ENCODE measurements around the gene WDR90. TPM values are rescaled to one million over a fixed set of nuclear protein-coding genes. Genes with fewer than 3 reads are reported as not detected.

The WDR90 gene
- total and polyA plus RNA-seq, 12 donors: 3.0 to 162 (median 26.9) TPM

- H3K27me3 ChIP-seq: no peaks in the 10 kb centered on the region
- no peaks in the 10 kb centered on the region for H3K9me3 ChIP-seq (replicated peaks in 1 of 3)
Observed at GRCh38 chr16:637081-638018, 11.8 kb upstream of the WDR90 start.

DNA sequence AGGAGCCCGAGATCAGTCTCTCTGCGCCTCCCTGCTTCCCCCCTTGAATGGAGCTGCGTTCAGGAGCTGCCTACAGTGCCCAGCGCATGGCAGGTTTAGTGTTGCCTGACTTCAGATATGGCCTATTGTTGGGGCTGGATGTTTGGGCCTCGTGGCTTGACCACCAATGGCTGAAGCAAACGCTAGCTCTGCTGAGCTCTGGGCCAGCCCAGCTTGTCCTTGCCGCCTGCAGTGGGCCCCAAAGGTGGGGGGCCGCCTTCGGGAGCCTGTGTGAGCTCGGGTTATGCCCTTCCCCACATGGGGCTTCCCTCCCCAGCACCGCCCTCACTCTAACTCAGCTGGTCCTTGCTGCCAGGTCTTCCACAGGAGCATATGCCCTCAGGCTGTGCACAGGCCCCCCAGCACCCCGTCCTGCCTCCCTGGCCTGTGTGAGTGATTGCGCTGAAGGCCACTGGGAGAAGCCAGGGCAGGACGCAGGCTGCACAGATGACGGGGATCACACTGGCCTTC is 11.1 kb upstream of the WDR90 start:
- no peaks in the 10 kb centered on the region for H3K27me3 ChIP-seq
- 44 to 66% (median 46%) methylated on average over 10 to 15 of the region's 15 CpGs; no CpG with 5 or more reads in 1 of the 4 donors for WGBS, 4 donors
- peak in 6 of 7 donors; percentile 84 to 92 (median 88) for DNase-seq
- peak overlapping the region; percentile 87 to 98 (median 98) for H3K27ac ChIP-seq
- peak in 1 of 2 donors; percentile 83 for TF ChIP-seq POLR2A (IDR thresholded peaks at IDR 0.05)
- TF ChIP-seq, protein P1, sequence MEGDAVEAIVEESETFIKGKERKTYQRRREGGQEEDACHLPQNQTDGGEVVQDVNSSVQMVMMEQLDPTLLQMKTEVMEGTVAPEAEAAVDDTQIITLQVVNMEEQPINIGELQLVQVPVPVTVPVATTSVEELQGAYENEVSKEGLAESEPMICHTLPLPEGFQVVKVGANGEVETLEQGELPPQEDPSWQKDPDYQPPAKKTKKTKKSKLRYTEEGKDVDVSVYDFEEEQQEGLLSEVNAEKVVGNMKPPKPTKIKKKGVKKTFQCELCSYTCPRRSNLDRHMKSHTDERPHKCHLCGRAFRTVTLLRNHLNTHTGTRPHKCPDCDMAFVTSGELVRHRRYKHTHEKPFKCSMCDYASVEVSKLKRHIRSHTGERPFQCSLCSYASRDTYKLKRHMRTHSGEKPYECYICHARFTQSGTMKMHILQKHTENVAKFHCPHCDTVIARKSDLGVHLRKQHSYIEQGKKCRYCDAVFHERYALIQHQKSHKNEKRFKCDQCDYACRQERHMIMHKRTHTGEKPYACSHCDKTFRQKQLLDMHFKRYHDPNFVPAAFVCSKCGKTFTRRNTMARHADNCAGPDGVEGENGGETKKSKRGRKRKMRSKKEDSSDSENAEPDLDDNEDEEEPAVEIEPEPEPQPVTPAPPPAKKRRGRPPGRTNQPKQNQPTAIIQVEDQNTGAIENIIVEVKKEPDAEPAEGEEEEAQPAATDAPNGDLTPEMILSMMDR (IDR thresholded peaks at IDR 0.05): no peak
- H3K4me3 ChIP-seq: no peak overlapping the region
- H3K9me3 ChIP-seq (replicated peaks in 1 of 3): no peaks in the 10 kb centered on the region
- intact Hi-C loops (cut with DNase I): no loop called here
- peaks cover 36 to 38% of the 10 kb centered on the region in 2 donors for H3K4me1 ChIP-seq (replicated peaks in 1 of 2)
- H3K36me3 ChIP-seq (replicated peaks in 1 of 2): no peaks in the 10 kb centered on the region

More at GRCh38 chr16:637081-638018, 11.8 kb upstream of the WDR90 start:
- Histone ChIP-seq H3K27ac (peak overlapping the region; percentile 98), H3K4me1 (replicated peaks in 1 of 2) (peaks cover 29 to 30% of the 10 kb centered on the region in 2 donors), H3K4me3 (peak overlapping the region in 2 of 4 donors; percentile 68 to 91), H3K36me3 (replicated peaks in 1 of 2) (no peaks in the 10 kb centered on the region)
- intact Hi-C loops (cut with DNase I): no loop called here
- DNase-seq: peak; percentile 92 to 95 (median 95)
- peak in 1 of 2 donors; percentile 40 for TF ChIP-seq POLR2A (IDR thresholded peaks at IDR 0.05)
- TF ChIP-seq, protein P1 (IDR thresholded peaks at IDR 0.05): no peak
- WGBS, 4 donors: 7 to 29% (median 11%) methylated on average over 3 to 53 of the region's 53 CpGs

- Histone ChIP-seq H3K4me1 (replicated peaks in 1 of 2) (peaks cover 44 to 45% of the 10 kb centered on the region in 2 donors), H3K27me3 (no peaks in the 10 kb centered on the region), H3K4me3 (no peak overlapping the region), H3K27ac (peak overlapping the region; percentile 42 to 98 (median 89)), H3K9me3 (replicated peaks in 1 of 3) (no peaks in the 10 kb centered on the region), H3K36me3 (replicated peaks in 1 of 2) (no peaks in the 10 kb centered on the region)
- intact Hi-C loops (cut with DNase I): no loop called here
- DNase-seq: peak in 3 of 7 donors; percentile 9 to 36 (median 26)
- 44 to 58% (median 49%) methylated on average over 3 to 9 of the region's 9 CpGs for WGBS, 4 donors
- TF ChIP-seq, protein P1 (IDR thresholded peaks at IDR 0.05): no peak
- TF ChIP-seq POLR2A (IDR thresholded peaks at IDR 0.05): no peak
Observed at GRCh38 chr16:638836-639235, 10.3 kb upstream of the WDR90 start.

- peaks cover 52 to 56% of the 10 kb centered on the region in 2 donors for H3K4me1 ChIP-seq (replicated peaks in 1 of 2)
- no peaks in the 10 kb centered on the region for H3K36me3 ChIP-seq (replicated peaks in 1 of 2)
- peak in 1 of 7 donors; percentile 21 for DNase-seq
- H3K9me3 ChIP-seq (replicated peaks in 1 of 3): no peaks in the 10 kb centered on the region
- 17 to 76% (median 62%) methylated on average over 1 to 5 of the region's 5 CpGs for WGBS, 4 donors
- H3K27ac ChIP-seq: peak overlapping the region; percentile 85 to 100 (median 91)
- intact Hi-C loops (cut with DNase I): no loop called here
- no peaks in the 10 kb centered on the region for H3K27me3 ChIP-seq
- TF ChIP-seq, protein P1 (IDR thresholded peaks at IDR 0.05): no peak
- TF ChIP-seq POLR2A (IDR thresholded peaks at IDR 0.05): no peak
- peak overlapping the region in 1 of 4 donors; percentile 97 for H3K4me3 ChIP-seq
Observed at GRCh38 chr16:640614-641013, 8.6 kb upstream of the WDR90 start.

Data from adrenal gland (tissue), 12 donors.